ENCODE measurements around the gene SURF4.

Gene SURF4

DNA sequence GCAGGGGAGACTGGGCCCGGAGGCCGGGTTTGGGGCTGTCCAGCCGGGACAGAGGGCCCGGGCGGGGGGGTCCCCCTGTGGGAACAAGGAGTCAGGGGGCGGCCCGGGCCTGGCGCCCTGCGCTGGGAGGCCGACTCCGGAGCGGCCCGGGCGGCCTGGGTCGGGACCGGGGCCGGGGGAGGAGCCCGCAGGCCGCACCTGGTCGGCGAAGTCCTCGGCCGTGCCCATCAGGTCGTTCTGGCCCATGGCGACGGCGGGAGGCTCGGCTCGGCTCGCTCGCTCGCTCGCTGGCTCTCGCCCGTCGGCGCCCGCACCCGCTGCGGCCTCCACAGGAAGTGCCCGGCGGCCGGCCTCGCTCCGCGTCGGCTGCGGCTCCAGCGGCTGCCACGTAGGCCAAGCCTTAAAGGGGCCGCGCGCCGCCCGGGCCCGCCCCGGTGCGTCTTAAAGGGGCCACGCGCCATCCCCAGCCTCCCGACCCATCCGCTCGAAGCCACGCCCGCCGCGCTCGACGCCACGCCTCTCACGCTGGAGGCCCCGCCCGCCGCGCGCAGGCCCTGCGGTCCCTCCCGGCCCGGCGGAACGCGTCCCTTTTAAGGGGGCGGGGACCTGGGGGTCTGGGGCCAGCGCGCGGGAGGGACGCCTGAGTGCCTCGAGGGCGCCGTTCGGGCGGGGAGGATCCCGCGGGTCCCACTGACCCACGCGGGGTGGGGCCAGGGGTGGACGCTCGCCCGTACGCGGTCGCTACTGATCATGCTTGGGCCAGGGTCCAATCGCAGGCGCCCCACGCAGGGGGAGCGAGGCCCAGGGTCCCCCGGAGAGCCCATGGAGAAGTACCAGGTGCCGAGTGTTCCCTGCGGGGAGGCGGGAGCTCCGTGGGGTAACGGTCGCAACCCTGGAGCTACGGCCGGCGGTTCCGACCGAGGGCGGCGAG lies at the start of gene SURF4, which contains the start of gene STKLD1:
SURF4 (minus strand) TSS at position 337 of the 931 bp plus-strand sequence; CDS start at position 246, 91 bp downstream.
STKLD1 (plus strand) TSS at position 643 of the 931 bp plus-strand sequence; CDS start at position 751, 108 bp downstream.
- DNase-seq (ENCODE audit: low read depth in 2 of 3, low spot score in 1 of 3) = peak; percentile 91 to 93 (median 92)

GRCh38 chr9:133425049-133425632 lies 49.3 kb upstream of the SURF4 start:
- no peak for DNase-seq (ENCODE audit: low read depth in 2 of 3, low spot score in 1 of 3)

GRCh38 chr9:133424187-133424586 lies 48.3 kb upstream of the SURF4 start:
- no peak for DNase-seq (ENCODE audit: low read depth in 2 of 3, low spot score in 1 of 3)

- DNase-seq (ENCODE audit: low read depth in 2 of 3, low spot score in 1 of 3) = no peak
Observed at GRCh38 chr9:133423216-133423615, 47.4 kb upstream of the SURF4 start.

DNA sequence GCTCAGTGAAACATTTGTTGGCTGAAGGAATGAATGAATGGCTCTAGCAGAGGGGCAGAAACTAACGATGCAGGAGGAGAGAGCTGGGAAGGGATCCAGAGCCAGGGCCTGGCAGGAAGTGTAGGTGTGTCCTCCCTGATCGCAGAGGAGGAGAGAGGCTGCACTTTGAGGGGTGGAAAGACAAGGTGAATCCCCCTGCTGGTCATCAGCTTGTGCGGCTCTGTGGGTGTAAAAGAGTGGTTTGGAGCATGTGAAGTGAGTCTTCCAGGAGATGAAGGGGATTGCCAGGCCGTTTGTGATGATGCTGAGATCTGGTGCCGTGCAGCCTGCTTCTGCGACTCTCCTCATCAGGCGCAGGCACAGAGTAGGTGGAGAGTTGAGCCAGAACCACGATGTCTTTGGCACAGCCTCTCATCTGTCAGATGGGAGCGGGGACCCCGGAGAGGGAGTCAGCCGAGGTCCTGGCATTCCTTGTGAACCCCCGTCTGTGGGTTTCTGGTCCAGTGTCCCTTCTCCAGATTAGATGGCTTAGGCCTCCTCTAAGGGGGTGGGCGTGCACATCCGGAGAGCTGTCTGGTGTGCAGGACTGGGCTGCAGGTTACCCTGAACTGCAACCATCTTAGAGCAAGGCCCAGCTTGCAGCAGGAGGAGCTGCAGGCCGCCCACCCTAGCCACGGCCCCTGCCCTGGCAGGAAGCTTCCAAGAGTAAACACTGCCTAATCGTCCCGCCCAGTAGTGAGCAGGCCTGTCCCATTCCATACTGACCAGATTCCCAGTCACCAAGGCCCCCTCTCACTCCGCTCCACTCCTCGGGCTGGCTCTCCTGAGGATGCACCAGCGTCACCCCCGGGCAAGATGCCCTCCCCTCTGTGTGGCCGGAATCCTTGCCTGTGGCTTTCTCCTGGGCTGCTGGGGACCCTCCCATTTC lies 46.0 kb upstream of the SURF4 start, which contains the start of gene ADAMTS13:
ADAMTS13 (plus strand) TSS at position 753 of the 928 bp plus-strand sequence; CDS start at position 830, 77 bp downstream.
- DNase-seq (ENCODE audit: low read depth in 2 of 3, low spot score in 1 of 3) = peak; percentile 38 to 41 (median 40)

GRCh38 chr9:133420392-133420827 lies 44.5 kb upstream of the SURF4 start:
- DNase-seq (ENCODE audit: low read depth in 2 of 3, low spot score in 1 of 3) = no peak

DNA sequence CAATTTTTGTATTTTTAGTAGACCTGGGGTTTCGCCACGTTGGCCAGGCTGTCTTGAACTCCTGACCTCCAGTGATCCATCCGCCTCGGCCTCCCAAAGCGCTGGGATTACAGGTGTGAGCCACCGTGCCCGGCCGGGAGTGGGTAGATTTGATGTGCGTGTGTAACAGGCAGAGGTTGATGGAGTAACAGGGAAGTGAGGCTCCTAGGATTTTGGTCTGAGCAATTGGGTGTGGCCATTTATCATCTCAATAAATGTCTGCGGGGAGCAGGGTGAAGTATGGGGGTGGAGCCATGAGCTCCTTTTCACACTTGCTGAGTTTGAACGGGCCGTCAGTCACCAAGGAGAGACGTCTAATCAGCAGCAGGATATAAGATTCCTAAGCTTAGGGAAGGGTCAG lies 43.1 kb upstream of the SURF4 start:
- DNase-seq (ENCODE audit: low read depth in 2 of 3, low spot score in 1 of 3) = no peak

- peak; percentile 84 to 85 (median 84) for DNase-seq (ENCODE audit: low read depth in 2 of 3, low spot score in 1 of 3)
Observed at GRCh38 chr9:133417541-133418461, 41.9 kb upstream of the SURF4 start, which contains the start of gene REXO4. Gene REXO4 (minus strand): TSS chr9:133418010. CDS start chr9:133417844, 166 bp downstream.

DNA sequence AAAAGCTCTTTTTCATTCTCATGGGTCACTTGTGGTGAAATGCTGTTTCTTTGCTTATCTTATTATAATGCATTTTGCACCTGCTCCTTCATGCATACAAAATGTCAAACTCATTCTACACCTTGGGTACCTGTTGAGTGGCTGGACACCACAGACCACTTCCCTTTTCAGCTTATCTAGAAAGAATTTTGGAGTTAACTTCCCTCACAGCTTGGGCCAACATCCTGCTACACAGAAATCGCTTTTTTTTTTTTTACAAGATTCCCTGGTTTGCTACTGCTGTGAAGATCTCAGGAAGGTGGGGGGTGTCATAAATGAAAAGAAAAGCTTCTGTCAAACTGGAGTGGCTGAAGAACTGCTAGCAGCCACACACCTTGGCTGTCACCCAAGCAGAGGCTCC lies 39.3 kb upstream of the SURF4 start:
- no peak for DNase-seq (ENCODE audit: low read depth in 2 of 3, low spot score in 1 of 3)

- DNase-seq (ENCODE audit: low read depth in 2 of 3, low spot score in 1 of 3) = no peak
Observed at GRCh38 chr9:133408042-133408441, 32.2 kb upstream of the SURF4 start.

- peak; percentile 74 to 82 (median 79) for DNase-seq (ENCODE audit: low read depth in 2 of 3, low spot score in 1 of 3)
Observed at GRCh38 chr9:133406480-133407307, 30.8 kb upstream of the SURF4 start.

- DNase-seq (ENCODE audit: low read depth in 2 of 3, low spot score in 1 of 3) = no peak
Observed at GRCh38 chr9:133405508-133406438, 29.9 kb upstream of the SURF4 start.

GRCh38 chr9:133404454-133405002 lies 28.7 kb upstream of the SURF4 start:
- DNase-seq (ENCODE audit: low read depth in 2 of 3, low spot score in 1 of 3) = no peak

GRCh38 chr9:133403766-133404453 lies 28.1 kb upstream of the SURF4 start:
- peak; percentile 38 to 49 (median 42) for DNase-seq (ENCODE audit: low read depth in 2 of 3, low spot score in 1 of 3)

- DNase-seq (ENCODE audit: low read depth in 2 of 3, low spot score in 1 of 3) = no peak
Observed at GRCh38 chr9:133402689-133403088, 26.8 kb upstream of the SURF4 start.

- no peak for DNase-seq (ENCODE audit: low read depth in 2 of 3, low spot score in 1 of 3)
Observed at GRCh38 chr9:133401588-133401987, 25.7 kb upstream of the SURF4 start.

DNA sequence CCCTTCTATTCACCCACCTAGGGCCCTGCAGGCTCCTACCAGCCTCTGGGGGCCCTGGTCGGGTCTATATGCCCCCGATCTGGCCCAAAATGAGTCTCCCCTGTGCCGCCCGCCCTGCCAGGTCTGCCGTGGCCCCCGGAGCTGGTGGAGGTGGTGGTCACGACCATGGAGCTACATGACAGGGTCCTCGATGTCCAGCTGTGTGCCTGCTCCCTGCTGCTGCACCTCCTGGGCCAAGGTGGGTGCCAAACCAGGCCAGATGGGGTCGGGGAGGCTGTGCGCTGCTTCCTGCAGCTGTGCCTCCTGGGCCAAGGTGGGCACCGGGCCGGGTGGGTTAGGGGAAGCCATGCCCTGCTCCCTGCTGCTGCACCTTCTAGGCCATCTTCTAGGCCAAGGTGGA lies 24.4 kb upstream of the SURF4 start:
- DNase-seq (ENCODE audit: low read depth in 2 of 3, low spot score in 1 of 3) = no peak

Measured in stimulated activated CD4-positive, alpha-beta T cell treated with anti-CD3 and anti-CD28 coated beads, Interleukin-12 subunit alpha, Interleukin-12 subunit beta, amount 100 ng/mL, for 48 hours (primary cell).